ENCODE measurements around the gene ZKSCAN1.

ZKSCAN1 gene

DNA sequence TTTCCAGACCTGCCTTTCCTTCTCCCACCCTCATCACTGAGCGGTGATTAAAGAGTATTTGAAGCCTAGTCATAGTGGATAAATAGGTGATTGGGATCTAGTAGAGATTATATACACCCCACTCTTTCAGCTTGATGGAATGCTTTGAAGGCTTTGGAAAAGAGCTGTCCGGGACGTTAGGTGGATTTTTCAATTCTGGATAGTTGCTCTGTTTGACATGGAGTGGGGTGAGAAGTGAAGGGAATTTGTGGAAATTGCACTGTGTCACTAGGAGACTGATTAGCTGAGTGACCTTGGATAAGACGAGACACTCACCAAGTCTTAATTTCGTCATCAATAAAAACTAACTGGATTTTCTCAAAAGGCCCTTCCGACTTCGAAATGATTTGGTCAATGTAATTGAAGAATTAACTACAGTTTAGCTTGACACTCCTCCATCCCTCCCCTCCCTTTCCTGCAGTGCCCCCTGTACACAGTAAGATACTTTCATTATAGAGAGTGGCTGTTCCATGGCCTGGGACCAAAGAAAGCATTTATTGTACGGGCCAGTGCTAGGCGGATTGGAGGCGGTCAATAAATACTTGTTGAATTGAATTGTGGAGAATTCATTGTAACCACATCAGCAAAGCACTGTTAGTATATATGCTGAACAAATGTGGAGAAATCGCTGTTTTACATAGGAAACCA, 962 bp downstream of the ZKSCAN1 start:
- H3K27ac Mint-ChIP-seq: peak overlapping the region; percentile 95
- H3K4me1 Mint-ChIP-seq (ENCODE audit: low read depth): peaks cover 75% of the 10 kb centered on the region
- peaks cover 31% of the 10 kb centered on the region for H3K36me3 Mint-ChIP-seq (ENCODE audit: low read depth)
- H3K4me3 Mint-ChIP-seq: peak overlapping the region; percentile 94
- no peaks in the 10 kb centered on the region for H3K9me3 Mint-ChIP-seq
- no peaks in the 10 kb centered on the region for H3K27me3 Mint-ChIP-seq

DNA sequence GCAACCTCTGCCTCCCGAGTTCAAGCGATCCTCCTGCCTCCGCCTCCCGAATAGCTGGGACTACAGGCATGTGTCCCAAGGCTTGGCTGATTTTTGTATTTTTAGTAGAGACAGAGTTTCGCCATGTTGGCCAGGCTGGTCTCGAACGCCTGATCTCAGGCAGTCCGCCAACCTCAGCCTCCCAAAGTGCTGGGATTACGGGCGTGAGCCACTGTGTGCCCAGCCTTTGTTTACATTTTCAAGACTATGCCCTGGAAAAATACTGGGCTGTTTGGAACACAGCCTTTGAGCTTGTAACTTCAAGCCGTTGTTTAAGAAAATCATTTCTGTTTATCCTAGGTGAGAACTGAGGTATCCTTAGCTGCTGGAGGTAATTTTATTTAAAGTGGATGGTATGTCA, 1.9 kb downstream of the ZKSCAN1 start:
- Mint-ChIP-seq H3K4me3 (peak overlapping the region; percentile 5), H3K27ac (peak overlapping the region; percentile 31), H3K27me3 (no peaks in the 10 kb centered on the region), H3K36me3 (ENCODE audit: low read depth) (peaks cover 33% of the 10 kb centered on the region), H3K4me1 (ENCODE audit: low read depth) (peaks cover 84% of the 10 kb centered on the region), H3K9me3 (no peaks in the 10 kb centered on the region)

GRCh38 chr7:100017875-100018274, 2.5 kb downstream of the ZKSCAN1 start:
- peak overlapping the region; percentile 17 for H3K4me3 Mint-ChIP-seq
- H3K27me3 Mint-ChIP-seq: no peaks in the 10 kb centered on the region
- H3K27ac Mint-ChIP-seq: peak overlapping the region; percentile 43
- H3K4me1 Mint-ChIP-seq (ENCODE audit: low read depth): peaks cover 82% of the 10 kb centered on the region
- H3K36me3 Mint-ChIP-seq (ENCODE audit: low read depth): peaks cover 39% of the 10 kb centered on the region
- no peaks in the 10 kb centered on the region for H3K9me3 Mint-ChIP-seq

DNA sequence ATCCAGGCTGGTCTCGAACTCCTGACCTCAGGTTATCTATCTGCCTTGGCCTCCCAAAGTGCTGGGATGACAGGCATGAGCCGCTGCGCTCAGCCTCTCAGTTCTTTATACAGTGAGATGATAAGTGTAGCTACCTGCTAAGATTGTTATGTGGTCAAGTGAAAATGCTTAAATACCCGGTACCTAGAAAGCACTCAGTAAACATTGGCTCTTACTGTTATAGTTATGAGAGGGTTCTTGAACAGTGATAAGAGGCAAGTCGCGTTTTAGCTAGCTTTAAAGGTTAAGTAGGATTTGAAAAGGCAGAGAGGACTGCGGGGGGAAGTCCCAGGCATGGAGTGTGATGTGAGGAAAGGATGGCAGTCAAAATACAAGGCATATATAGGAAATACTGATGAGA, 4.5 kb downstream of the ZKSCAN1 start:
- H3K4me1 Mint-ChIP-seq (ENCODE audit: low read depth): peaks cover 63% of the 10 kb centered on the region
- H3K36me3 Mint-ChIP-seq (ENCODE audit: low read depth): peaks cover 56% of the 10 kb centered on the region

GRCh38 chr7:100021297-100021696, 5.9 kb downstream of the ZKSCAN1 start:
- no peak overlapping the region for H3K4me3 Mint-ChIP-seq

More for the DNA sequence above, 4.5 kb downstream of the ZKSCAN1 start:
- Mint-ChIP-seq H3K27ac (peak overlapping the region; percentile 49), H3K4me3 (peak overlapping the region; percentile 4), H3K27me3 (no peaks in the 10 kb centered on the region), H3K9me3 (no peaks in the 10 kb centered on the region)

GRCh38 chr7:100022621-100023020, 7.2 kb downstream of the ZKSCAN1 start:
- Mint-ChIP-seq H3K27ac (no peak overlapping the region), H3K36me3 (ENCODE audit: low read depth) (peaks cover 55% of the 10 kb centered on the region), H3K4me1 (ENCODE audit: low read depth) (peaks cover 50% of the 10 kb centered on the region), H3K9me3 (no peaks in the 10 kb centered on the region), H3K4me3 (no peak overlapping the region), H3K27me3 (no peaks in the 10 kb centered on the region)

More at GRCh38 chr7:100021297-100021696, 5.9 kb downstream of the ZKSCAN1 start:
- Mint-ChIP-seq H3K27me3 (no peaks in the 10 kb centered on the region), H3K9me3 (no peaks in the 10 kb centered on the region), H3K4me1 (ENCODE audit: low read depth) (peaks cover 62% of the 10 kb centered on the region), H3K36me3 (ENCODE audit: low read depth) (peaks cover 60% of the 10 kb centered on the region), H3K27ac (peak overlapping the region; percentile 76)

GRCh38 chr7:100023526-100023925, 8.1 kb downstream of the ZKSCAN1 start:
- Mint-ChIP-seq H3K4me1 (ENCODE audit: low read depth) (peaks cover 41% of the 10 kb centered on the region), H3K9me3 (no peaks in the 10 kb centered on the region)

DNA sequence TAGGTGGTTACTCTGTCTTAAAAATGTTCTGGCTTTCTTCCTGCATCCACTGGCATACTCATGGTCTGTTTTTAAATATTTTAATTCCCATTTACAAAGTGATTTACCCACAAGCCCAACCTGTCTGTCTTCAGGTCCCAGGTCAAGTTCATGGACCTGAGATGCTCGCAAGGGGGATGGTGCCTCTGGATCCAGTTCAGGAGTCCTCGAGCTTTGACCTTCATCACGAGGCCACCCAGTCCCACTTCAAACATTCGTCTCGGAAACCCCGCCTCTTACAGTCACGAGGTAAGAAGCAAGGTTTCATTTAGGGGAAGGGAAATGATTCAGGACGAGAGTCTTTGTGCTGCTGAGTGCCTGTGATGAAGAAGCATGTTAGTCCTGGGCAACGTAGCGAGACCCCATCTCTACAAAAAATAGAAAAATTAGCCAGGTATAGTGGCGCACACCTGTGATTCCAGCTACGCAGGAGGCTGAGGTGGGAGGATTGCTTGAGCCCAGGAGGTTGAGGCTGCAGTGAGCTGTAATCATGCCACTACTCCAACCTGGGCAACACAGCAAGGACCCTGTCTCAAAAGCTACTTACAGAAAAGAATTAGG, 8.7 kb downstream of the ZKSCAN1 start:
- Mint-ChIP-seq H3K36me3 (ENCODE audit: low read depth) (peaks cover 50% of the 10 kb centered on the region), H3K27ac (no peak overlapping the region), H3K27me3 (no peaks in the 10 kb centered on the region), H3K4me3 (no peak overlapping the region), H3K4me1 (ENCODE audit: low read depth) (peaks cover 35% of the 10 kb centered on the region), H3K9me3 (no peaks in the 10 kb centered on the region)

More at GRCh38 chr7:100023526-100023925, 8.1 kb downstream of the ZKSCAN1 start:
- H3K27ac Mint-ChIP-seq: no peak overlapping the region
- H3K27me3 Mint-ChIP-seq: no peaks in the 10 kb centered on the region
- peaks cover 55% of the 10 kb centered on the region for H3K36me3 Mint-ChIP-seq (ENCODE audit: low read depth)
- no peak overlapping the region for H3K4me3 Mint-ChIP-seq

DNA sequence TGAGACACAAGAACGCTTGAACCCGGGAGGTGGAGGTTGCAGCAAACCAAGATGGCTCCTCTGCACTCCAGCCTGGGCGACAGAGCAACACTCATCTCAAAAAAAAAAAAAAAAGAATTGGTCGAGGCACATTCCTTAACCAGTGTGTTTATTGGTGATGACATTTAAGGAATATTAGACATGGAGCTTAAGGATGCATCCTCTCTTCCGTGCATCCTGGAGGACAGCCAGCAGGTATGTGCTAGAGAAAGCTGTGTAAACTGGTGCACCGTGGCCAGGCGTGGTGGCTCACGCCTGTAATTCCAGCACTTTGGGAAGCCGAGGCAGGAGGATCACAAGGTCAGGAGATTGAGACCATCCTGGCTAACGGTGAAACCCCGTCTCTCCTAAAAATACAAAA, 11.8 kb downstream of the ZKSCAN1 start:
- no peak overlapping the region for H3K27ac Mint-ChIP-seq
- H3K4me1 Mint-ChIP-seq (ENCODE audit: low read depth): peaks cover 7% of the 10 kb centered on the region
- H3K9me3 Mint-ChIP-seq: no peaks in the 10 kb centered on the region
- peaks cover 57% of the 10 kb centered on the region for H3K36me3 Mint-ChIP-seq (ENCODE audit: low read depth)
- H3K4me3 Mint-ChIP-seq: no peak overlapping the region
- H3K27me3 Mint-ChIP-seq: no peaks in the 10 kb centered on the region

DNA sequence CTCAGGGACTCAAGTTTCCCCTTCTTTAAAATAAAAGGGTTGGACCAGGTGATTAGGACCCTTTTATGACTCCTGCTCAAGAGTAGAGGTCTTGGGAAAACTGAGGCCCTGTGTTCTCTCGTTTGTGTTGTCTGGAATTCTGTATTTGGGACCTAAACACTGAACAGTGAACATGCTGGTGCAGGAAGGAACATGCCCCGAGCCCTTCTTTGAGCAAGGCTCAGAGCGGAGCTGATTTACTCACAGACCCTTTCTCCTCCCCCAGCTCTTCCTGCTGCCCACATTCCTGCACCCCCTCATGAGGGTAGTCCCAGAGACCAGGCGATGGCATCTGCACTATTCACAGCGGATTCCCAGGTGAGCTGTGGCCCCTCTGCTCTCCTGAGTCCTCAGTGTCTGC, 14.2 kb downstream of the ZKSCAN1 start:
- peaks cover 57% of the 10 kb centered on the region for H3K36me3 Mint-ChIP-seq (ENCODE audit: low read depth)
- H3K4me1 Mint-ChIP-seq (ENCODE audit: low read depth): peaks cover 7% of the 10 kb centered on the region
- no peak overlapping the region for H3K27ac Mint-ChIP-seq
- no peaks in the 10 kb centered on the region for H3K27me3 Mint-ChIP-seq
- H3K9me3 Mint-ChIP-seq: no peaks in the 10 kb centered on the region
- H3K4me3 Mint-ChIP-seq: no peak overlapping the region

DNA sequence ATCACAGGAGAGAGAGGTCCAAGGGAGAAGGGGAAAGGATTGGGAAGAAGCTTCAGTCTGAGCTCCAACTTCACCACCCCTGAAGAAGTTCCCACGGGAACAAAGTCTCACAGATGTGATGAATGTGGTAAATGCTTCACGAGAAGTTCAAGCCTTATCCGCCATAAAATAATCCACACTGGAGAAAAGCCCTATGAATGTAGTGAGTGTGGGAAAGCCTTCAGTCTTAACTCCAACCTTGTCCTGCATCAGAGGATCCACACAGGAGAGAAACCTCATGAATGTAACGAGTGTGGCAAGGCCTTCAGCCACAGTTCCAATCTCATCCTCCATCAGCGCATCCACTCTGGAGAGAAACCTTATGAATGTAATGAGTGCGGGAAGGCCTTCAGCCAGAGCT, 18.1 kb downstream of the ZKSCAN1 start:
- no peak overlapping the region for H3K27ac Mint-ChIP-seq
- H3K36me3 Mint-ChIP-seq (ENCODE audit: low read depth): peaks cover 70% of the 10 kb centered on the region
- H3K4me1 Mint-ChIP-seq (ENCODE audit: low read depth): no peaks in the 10 kb centered on the region
- no peaks in the 10 kb centered on the region for H3K9me3 Mint-ChIP-seq
- H3K4me3 Mint-ChIP-seq: no peak overlapping the region
- no peaks in the 10 kb centered on the region for H3K27me3 Mint-ChIP-seq

GRCh38 chr7:100034871-100035510, 19.6 kb downstream of the ZKSCAN1 start:
- H3K36me3 Mint-ChIP-seq (ENCODE audit: low read depth): peaks cover 68% of the 10 kb centered on the region

DNA sequence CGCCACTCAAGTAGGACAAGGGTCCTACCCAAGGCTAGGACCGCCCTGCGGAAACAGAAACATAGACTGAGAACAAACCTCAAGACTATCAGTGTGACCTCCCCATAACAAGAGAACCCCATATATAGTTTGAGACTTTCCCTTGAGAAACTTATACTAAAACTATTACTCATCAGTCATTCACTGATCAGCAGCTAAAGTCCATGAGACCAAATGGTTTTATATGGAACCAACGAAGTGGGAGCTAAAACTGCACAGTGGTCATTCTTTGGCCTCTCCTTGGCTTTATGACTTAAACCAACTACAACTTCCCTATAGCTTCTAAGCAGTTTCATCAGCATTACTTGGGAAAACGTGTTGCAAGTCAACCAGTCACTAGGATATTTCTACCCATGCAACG, 20.5 kb downstream of the ZKSCAN1 start:
- Mint-ChIP-seq H3K4me3 (no peak overlapping the region), H3K36me3 (ENCODE audit: low read depth) (peaks cover 59% of the 10 kb centered on the region), H3K27ac (no peak overlapping the region)

More at GRCh38 chr7:100034871-100035510, 19.6 kb downstream of the ZKSCAN1 start:
- Mint-ChIP-seq H3K27ac (no peak overlapping the region), H3K9me3 (no peaks in the 10 kb centered on the region), H3K4me3 (no peak overlapping the region), H3K4me1 (ENCODE audit: low read depth) (no peaks in the 10 kb centered on the region), H3K27me3 (no peaks in the 10 kb centered on the region)

DNA sequence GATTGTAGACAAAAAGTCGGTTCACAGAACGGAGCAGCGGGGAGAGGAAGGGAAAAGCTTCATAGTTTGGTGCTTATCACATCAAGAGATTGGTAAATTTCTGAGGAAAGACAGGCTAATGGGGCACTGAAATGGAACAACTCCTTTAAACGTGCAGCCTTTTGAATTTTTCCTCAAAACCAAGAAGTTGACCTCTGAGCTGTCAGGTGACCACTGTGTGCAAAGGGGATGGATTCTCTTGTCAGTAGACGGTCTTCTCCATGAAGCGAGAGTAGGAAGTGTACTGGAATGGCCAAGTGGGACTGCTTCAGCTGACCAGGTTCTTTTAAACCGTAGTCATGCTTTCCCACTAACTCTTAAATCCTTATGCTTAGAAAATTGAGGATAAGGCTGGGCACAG, 22.9 kb downstream of the ZKSCAN1 start:
- peaks cover 41% of the 10 kb centered on the region for H3K36me3 Mint-ChIP-seq (ENCODE audit: low read depth)
- no peaks in the 10 kb centered on the region for H3K27me3 Mint-ChIP-seq
- H3K9me3 Mint-ChIP-seq: no peaks in the 10 kb centered on the region
- H3K27ac Mint-ChIP-seq: no peak overlapping the region
- H3K4me3 Mint-ChIP-seq: no peak overlapping the region
- peaks cover 17% of the 10 kb centered on the region for H3K4me1 Mint-ChIP-seq (ENCODE audit: low read depth)

More for the DNA sequence above, 20.5 kb downstream of the ZKSCAN1 start:
- H3K4me1 Mint-ChIP-seq (ENCODE audit: low read depth): peaks cover 7% of the 10 kb centered on the region
- H3K9me3 Mint-ChIP-seq: no peaks in the 10 kb centered on the region
- no peaks in the 10 kb centered on the region for H3K27me3 Mint-ChIP-seq

DNA sequence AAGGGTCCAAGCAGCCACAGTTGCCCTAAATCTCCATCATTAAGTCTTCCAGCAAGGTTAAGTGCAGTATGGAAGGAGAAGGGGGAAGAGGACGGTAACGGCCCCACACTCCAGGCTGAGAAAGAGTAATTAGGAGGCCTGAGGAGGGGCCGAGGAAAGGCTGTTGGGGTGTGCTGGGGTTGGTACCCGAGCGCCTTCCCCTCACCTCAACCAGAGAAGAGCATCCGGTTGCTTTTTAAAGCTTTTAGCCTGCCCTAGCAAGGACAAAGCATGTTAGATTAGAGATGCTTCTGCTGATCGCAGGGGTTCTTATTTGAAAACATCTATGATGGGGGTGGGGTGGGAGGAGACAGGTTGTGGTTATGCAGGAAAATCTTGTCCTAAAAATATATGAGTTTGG, 25.2 kb downstream of the ZKSCAN1 start:
- H3K36me3 Mint-ChIP-seq (ENCODE audit: low read depth): peaks cover 22% of the 10 kb centered on the region
- H3K27me3 Mint-ChIP-seq: no peaks in the 10 kb centered on the region
- H3K27ac Mint-ChIP-seq: no peak overlapping the region
- H3K4me3 Mint-ChIP-seq: no peak overlapping the region
- H3K4me1 Mint-ChIP-seq (ENCODE audit: low read depth): peaks cover 20% of the 10 kb centered on the region
- H3K9me3 Mint-ChIP-seq: no peaks in the 10 kb centered on the region
